WTC11 (cell line): Measurements from ENCODE around the gene BUB1. TPM values are rescaled to one million over a fixed set of nuclear protein-coding genes. Genes with fewer than 3 reads are reported as not detected.

Experiments
- ARID4B ChIP-seq: sonication (generic); formaldehyde crosslinking; IDR thresholded peaks from 2 replicates; pipeline ENCODE4 v1.8.0; 2023; ENCODE audit warnings: missing genetic modification reagents, mild to moderate bottlenecking, borderline replicate concordance
- ATF1 ChIP-seq: sonication (generic); formaldehyde crosslinking; IDR thresholded peaks from 2 replicates; pipeline ENCODE4 v1.8.1; 2023; ENCODE audit warnings: mild to moderate bottlenecking, moderate library complexity, missing genetic modification reagents
- CBFB ChIP-seq: sonication (generic); formaldehyde crosslinking; IDR thresholded peaks from 2 replicates; pipeline ENCODE4 v1.8.1; 2022; ENCODE audit warnings: mild to moderate bottlenecking, low read depth, missing genetic modification reagents
- CREM ChIP-seq: sonication (generic); formaldehyde crosslinking; IDR thresholded peaks from 2 replicates; pipeline ENCODE4 v1.8.1; 2022; ENCODE audit warnings: mild to moderate bottlenecking, missing genetic modification reagents, moderate library complexity
- ESRRA ChIP-seq: sonication (generic); formaldehyde crosslinking; IDR thresholded peaks from 2 replicates; pipeline ENCODE4 v1.8.1; 2022; ENCODE audit warnings: mild to moderate bottlenecking, missing genetic modification reagents, borderline replicate concordance
- ETV6 ChIP-seq: sonication (generic); formaldehyde crosslinking; IDR thresholded peaks from 2 replicates; pipeline ENCODE4 v1.8.1; 2022; ENCODE audit warnings: mild to moderate bottlenecking, missing genetic modification reagents
- GTF2I ChIP-seq: fragments of 250-450 bp; sonication (Bioruptor Pico); conservative IDR thresholded peaks from 2 replicates; pipeline ENCODE4 v1.4.0; 2021; ENCODE audit warnings: mild to moderate bottlenecking
- JUN ChIP-seq: sonication (generic); formaldehyde crosslinking; IDR thresholded peaks from 2 replicates; pipeline ENCODE4 v1.8.0; 2023; ENCODE audit warnings: mild to moderate bottlenecking, missing genetic modification reagents
- KAT7 ChIP-seq: sonication (generic); formaldehyde crosslinking; IDR thresholded peaks from 2 replicates; pipeline ENCODE4 v1.8.1; 2023; ENCODE audit warnings: missing genetic modification reagents, mild to moderate bottlenecking, borderline replicate concordance
- MXD4 ChIP-seq: fragments of 250-450 bp; sonication (Bioruptor Pico); IDR thresholded peaks from 2 replicates; pipeline ENCODE4 v1.8.0; 2021; ENCODE audit warnings: mild to moderate bottlenecking, moderate library complexity, borderline replicate concordance
- NFE2L1 ChIP-seq: sonication (generic); formaldehyde crosslinking; IDR thresholded peaks from 2 replicates; pipeline ENCODE4 v1.8.1; 2023; ENCODE audit warnings: missing genetic modification reagents
- NR1H2 ChIP-seq: sonication (generic); formaldehyde crosslinking; IDR thresholded peaks from 2 replicates; pipeline ENCODE4 v1.9.0; 2021; ENCODE audit warnings: mild to moderate bottlenecking, moderate library complexity, missing genetic modification reagents
- RELA ChIP-seq: sonication (generic); formaldehyde crosslinking; IDR thresholded peaks from 2 replicates; pipeline ENCODE4 v1.8.1; 2022; ENCODE audit warnings: missing genetic modification reagents, mild to moderate bottlenecking, borderline replicate concordance
- RORB ChIP-seq: fragments of 250-450 bp; sonication (Bioruptor Pico); IDR thresholded peaks from 2 replicates; pipeline ENCODE4 v1.9.0; 2021; ENCODE audit warnings: mild to moderate bottlenecking
- TEAD1 ChIP-seq: sonication (generic); formaldehyde crosslinking; IDR thresholded peaks from 2 replicates; pipeline ENCODE4 v1.8.0; 2022; ENCODE audit warnings: mild to moderate bottlenecking, missing genetic modification reagents
- TEAD4 ChIP-seq: sonication (generic); formaldehyde crosslinking; IDR thresholded peaks from 2 replicates; pipeline ENCODE4 v1.8.0; 2022; ENCODE audit warnings: mild to moderate bottlenecking, missing genetic modification reagents
- ZNF121 ChIP-seq: sonication (generic); formaldehyde crosslinking; IDR thresholded peaks from 2 replicates; pipeline ENCODE4 v1.8.0; 2023; ENCODE audit warnings: missing genetic modification reagents
- ZNF138 ChIP-seq: sonication (generic); formaldehyde crosslinking; conservative IDR thresholded peaks from 2 replicates; pipeline ENCODE4 v1.8.1; 2022; ENCODE audit warnings: mild to moderate bottlenecking, moderate library complexity, missing genetic modification reagents
- ZNF219 ChIP-seq: sonication (generic); formaldehyde crosslinking; IDR thresholded peaks from 2 replicates; pipeline ENCODE4 v1.8.0; 2023; ENCODE audit warnings: missing genetic modification reagents, mild to moderate bottlenecking, borderline replicate concordance
- ZNF232 ChIP-seq: sonication (generic); formaldehyde crosslinking; IDR thresholded peaks from 2 replicates; pipeline ENCODE4 v1.8.0; 2022; ENCODE audit warnings: mild to moderate bottlenecking, missing genetic modification reagents
- ZNF416 ChIP-seq: fragments of 250-450 bp; sonication (Bioruptor Pico); IDR thresholded peaks from 2 replicates; pipeline ENCODE4 v1.9.0; 2021; ENCODE audit warnings: mild to moderate bottlenecking, inconsistent platforms
- ZNF425 ChIP-seq: fragments of 250-450 bp; sonication (Bioruptor Pico); conservative IDR thresholded peaks from 2 replicates; pipeline ENCODE4 v1.9.0; 2021; ENCODE audit warnings: mild to moderate bottlenecking
- total RNA-seq: library from RNA; stranded (reverse); gene quantifications from 3 replicates; pipeline ENCODE4 v1.2.3, GENCODE V29; 2021
- TF ChIP-seq, protein P1 (sequence below): sonication (generic); formaldehyde crosslinking; IDR thresholded peaks from 2 replicates; pipeline ENCODE4 v1.8.1; 2023; ENCODE audit warnings: mild to moderate bottlenecking, missing genetic modification reagents, moderate library complexity
- TF ChIP-seq, protein P2 (sequence below): fragments of 250-450 bp; sonication (Bioruptor Pico); IDR thresholded peaks from 2 replicates; pipeline ENCODE4 v1.9.0; 2021; ENCODE audit warnings: moderate library complexity, mild to moderate bottlenecking, inconsistent platforms, borderline replicate concordance
- TF ChIP-seq, protein P3 (sequence below): sonication (generic); formaldehyde crosslinking; IDR thresholded peaks from 2 replicates; pipeline ENCODE4 v1.8.1; 2022; ENCODE audit warnings: missing genetic modification reagents, borderline replicate concordance
- TF ChIP-seq, protein P4 (sequence below): sonication (generic); formaldehyde crosslinking; IDR thresholded peaks from 2 replicates; pipeline ENCODE4 v1.8.1; 2022; ENCODE audit warnings: low read depth, missing genetic modification reagents, borderline replicate concordance

BUB1 gene
- total RNA-seq, 1 experiment from 2014 or later: 116 TPM

- TF ChIP-seq, protein P1, sequence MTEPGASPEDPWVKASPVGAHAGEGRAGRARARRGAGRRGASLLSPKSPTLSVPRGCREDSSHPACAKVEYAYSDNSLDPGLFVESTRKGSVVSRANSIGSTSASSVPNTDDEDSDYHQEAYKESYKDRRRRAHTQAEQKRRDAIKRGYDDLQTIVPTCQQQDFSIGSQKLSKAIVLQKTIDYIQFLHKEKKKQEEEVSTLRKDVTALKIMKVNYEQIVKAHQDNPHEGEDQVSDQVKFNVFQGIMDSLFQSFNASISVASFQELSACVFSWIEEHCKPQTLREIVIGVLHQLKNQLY: no peak
- TF ChIP-seq CREM (CRISPR knock-in tag) (no peak), ZNF416 (CRISPR knock-in tag) (no peak), ATF1 (CRISPR knock-in tag) (no peak), ZNF425 (CRISPR knock-in tag) (no peak), KAT7 (0 out of 2 replicates have a peak, but pooled peaks have one; percentile 22), RELA (CRISPR knock-in tag) (no peak), NFE2L1 (CRISPR knock-in tag) (peak; percentile 83), TEAD4 (no peak), JUN (CRISPR knock-in tag) (no peak), ESRRA (no peak), ZNF219 (CRISPR knock-in tag) (no peak), GTF2I (CRISPR knock-in tag) (no peak), ZNF232 (no peak), ZNF121 (CRISPR knock-in tag) (no peak), TEAD1 (CRISPR knock-in tag) (0 out of 2 replicates have a peak, but pooled peaks have one; percentile 33), ZNF138 (no peak), ARID4B (CRISPR knock-in tag) (no peak; the same call in 1 of the 2 replicates), ETV6 (CRISPR knock-in tag) (peak; percentile 65; the same call in 1 of the 2 replicates), NR1H2 (CRISPR knock-in tag) (no peak), MXD4 (CRISPR knock-in tag) (no peak), CBFB (no peak), RORB (CRISPR knock-in tag) (no peak)
- TF ChIP-seq, protein P2, sequence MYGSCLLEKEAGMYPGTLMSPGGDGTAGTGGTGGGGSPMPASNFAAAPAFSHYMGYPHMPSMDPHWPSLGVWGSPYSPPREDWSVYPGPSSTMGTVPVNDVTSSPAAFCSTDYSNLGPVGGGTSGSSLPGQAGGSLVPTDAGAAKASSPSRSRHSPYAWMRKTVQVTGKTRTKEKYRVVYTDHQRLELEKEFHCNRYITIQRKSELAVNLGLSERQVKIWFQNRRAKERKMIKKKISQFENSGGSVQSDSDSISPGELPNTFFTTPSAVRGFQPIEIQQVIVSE (CRISPR knock-in tag): no peak
- TF ChIP-seq, protein P3, sequence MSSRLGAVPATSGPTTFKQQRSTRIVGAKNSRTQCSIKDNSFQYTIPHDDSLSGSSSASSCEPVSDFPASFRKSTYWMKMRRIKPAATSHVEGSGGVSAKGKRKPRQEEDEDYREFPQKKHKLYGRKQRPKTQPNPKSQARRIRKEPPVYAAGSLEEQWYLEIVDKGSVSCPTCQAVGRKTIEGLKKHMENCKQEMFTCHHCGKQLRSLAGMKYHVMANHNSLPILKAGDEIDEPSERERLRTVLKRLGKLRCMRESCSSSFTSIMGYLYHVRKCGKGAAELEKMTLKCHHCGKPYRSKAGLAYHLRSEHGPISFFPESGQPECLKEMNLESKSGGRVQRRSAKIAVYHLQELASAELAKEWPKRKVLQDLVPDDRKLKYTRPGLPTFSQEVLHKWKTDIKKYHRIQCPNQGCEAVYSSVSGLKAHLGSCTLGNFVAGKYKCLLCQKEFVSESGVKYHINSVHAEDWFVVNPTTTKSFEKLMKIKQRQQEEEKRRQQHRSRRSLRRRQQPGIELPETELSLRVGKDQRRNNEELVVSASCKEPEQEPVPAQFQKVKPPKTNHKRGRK (CRISPR knock-in tag): no peak
- TF ChIP-seq, protein P4, sequence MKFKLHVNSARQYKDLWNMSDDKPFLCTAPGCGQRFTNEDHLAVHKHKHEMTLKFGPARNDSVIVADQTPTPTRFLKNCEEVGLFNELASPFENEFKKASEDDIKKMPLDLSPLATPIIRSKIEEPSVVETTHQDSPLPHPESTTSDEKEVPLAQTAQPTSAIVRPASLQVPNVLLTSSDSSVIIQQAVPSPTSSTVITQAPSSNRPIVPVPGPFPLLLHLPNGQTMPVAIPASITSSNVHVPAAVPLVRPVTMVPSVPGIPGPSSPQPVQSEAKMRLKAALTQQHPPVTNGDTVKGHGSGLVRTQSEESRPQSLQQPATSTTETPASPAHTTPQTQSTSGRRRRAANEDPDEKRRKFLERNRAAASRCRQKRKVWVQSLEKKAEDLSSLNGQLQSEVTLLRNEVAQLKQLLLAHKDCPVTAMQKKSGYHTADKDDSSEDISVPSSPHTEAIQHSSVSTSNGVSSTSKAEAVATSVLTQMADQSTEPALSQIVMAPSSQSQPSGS (CRISPR knock-in tag): no peak
Measured at GRCh38 chr2:110677530-110678456, at the start of gene BUB1 (continued).
